ENCODE results near the gene C10orf90.

Gene C10orf90

GRCh38 chr10:126685756-126686155 lies 15.3 kb upstream of the C10orf90 start:
- Histone ChIP-seq H3K79me2 (ENCODE audit: control insufficient read depth, low read length) (no peaks in the 10 kb centered on the region), H4K20me1 (ENCODE audit: control insufficient read depth, insufficient read depth, low read depth, low read length) (no peaks in the 10 kb centered on the region), H3K4me3 (ENCODE audit: low read length) (no peak overlapping the region), H3K4me2 (ENCODE audit: low read length) (no peak overlapping the region), H3K27me3 (ENCODE audit: control insufficient read depth, low read length) (no peaks in the 10 kb centered on the region), H3K9me2 (replicated peaks; ENCODE audit: control insufficient read depth, low read length) (no peaks in the 10 kb centered on the region), H3K36me3 (ENCODE audit: control insufficient read depth, low read length) (no peaks in the 10 kb centered on the region), H3K4me1 (ENCODE audit: control insufficient read depth, low read length) (no peaks in the 10 kb centered on the region), H3K9me3 (ENCODE audit: control insufficient read depth, insufficient read depth, low read length) (no peaks in the 10 kb centered on the region), H3F3A (ENCODE audit: control insufficient read depth, insufficient read depth) (no peaks in the 10 kb centered on the region), H3K27ac (ENCODE audit: low read depth, low read length) (no peak overlapping the region)
- TF ChIP-seq CTCF (IDR thresholded peaks at IDR 0.05; ENCODE audit: low read depth, low read length, poor library complexity, severe bottlenecking) = no peak
- no peak for TF ChIP-seq EZH2phosphoT487 (IDR thresholded peaks at IDR 0.05; ENCODE audit: borderline replicate concordance, low read length)

DNA sequence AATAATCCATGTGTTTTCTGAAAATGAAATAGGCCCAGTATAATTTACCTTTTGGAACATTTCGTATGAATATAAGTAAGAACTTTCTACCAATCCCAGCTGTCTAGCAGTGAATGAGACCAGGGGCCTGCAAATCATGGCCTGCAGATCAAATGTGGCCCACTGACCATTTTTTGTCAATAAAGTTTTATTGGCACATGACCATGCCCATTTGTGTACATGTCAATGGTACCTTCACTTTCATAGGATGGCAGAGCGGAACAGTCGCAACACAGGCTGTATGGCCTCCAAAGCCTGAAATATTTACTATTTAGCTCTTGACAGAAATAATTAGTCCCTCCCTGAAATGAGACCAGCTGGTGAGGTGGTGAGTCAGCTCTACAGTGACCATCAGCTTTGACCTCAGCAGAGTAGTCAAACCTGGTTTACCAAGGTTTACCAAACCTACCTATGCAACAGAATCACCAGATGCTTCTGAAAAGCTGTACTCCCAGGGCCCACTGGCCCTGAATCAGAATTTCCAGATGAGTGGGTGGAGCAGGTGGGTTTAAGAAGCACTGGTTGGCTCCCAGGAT lies 13.8 kb upstream of the C10orf90 start:
- Histone ChIP-seq H3K36me3 (ENCODE audit: control insufficient read depth, low read length) (no peaks in the 10 kb centered on the region), H3K9me2 (replicated peaks; ENCODE audit: control insufficient read depth, low read length) (no peaks in the 10 kb centered on the region), H3K27me3 (ENCODE audit: control insufficient read depth, low read length) (no peaks in the 10 kb centered on the region), H4K20me1 (ENCODE audit: control insufficient read depth, insufficient read depth, low read depth, low read length) (no peaks in the 10 kb centered on the region), H3K27ac (ENCODE audit: low read depth, low read length) (no peak overlapping the region), H3K4me1 (ENCODE audit: control insufficient read depth, low read length) (no peaks in the 10 kb centered on the region), H3F3A (ENCODE audit: control insufficient read depth, insufficient read depth) (no peaks in the 10 kb centered on the region), H3K4me2 (ENCODE audit: low read length) (no peak overlapping the region), H3K79me2 (ENCODE audit: control insufficient read depth, low read length) (no peaks in the 10 kb centered on the region), H3K4me3 (ENCODE audit: low read length) (no peak overlapping the region), H3K9me3 (ENCODE audit: control insufficient read depth, insufficient read depth, low read length) (no peaks in the 10 kb centered on the region)
- TF ChIP-seq EZH2phosphoT487 (IDR thresholded peaks at IDR 0.05; ENCODE audit: borderline replicate concordance, low read length) (no peak), CTCF (IDR thresholded peaks at IDR 0.05; ENCODE audit: low read depth, low read length, poor library complexity, severe bottlenecking) (no peak)

DNA sequence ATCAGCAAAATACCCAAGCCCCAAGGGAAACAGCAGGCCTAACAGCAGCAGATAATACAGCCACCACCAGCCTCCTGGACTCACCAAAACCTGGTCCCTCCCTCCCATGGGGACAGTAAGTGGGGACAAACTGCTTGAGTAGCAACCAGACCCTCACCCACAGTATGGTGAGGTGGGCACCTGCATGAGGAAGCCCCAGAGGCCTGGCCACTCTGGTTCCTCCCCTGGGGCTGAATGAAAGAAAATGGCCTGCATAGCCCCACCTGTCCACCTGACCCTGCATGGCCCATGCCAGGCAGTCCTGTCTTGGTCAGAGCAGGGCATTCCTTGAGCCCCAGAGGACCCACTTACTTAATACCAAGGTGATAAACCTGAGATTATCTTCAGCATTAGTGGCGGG lies 13.0 kb upstream of the C10orf90 start:
- TF ChIP-seq CTCF (IDR thresholded peaks at IDR 0.05; ENCODE audit: low read depth, low read length, poor library complexity, severe bottlenecking) = no peak
- Histone ChIP-seq H3K4me3 (ENCODE audit: low read length) (no peak overlapping the region), H3K4me2 (ENCODE audit: low read length) (no peak overlapping the region), H3K79me2 (ENCODE audit: control insufficient read depth, low read length) (no peaks in the 10 kb centered on the region), H3K27ac (ENCODE audit: low read depth, low read length) (no peak overlapping the region), H3K9me3 (ENCODE audit: control insufficient read depth, insufficient read depth, low read length) (no peaks in the 10 kb centered on the region), H4K20me1 (ENCODE audit: control insufficient read depth, insufficient read depth, low read depth, low read length) (no peaks in the 10 kb centered on the region), H3K36me3 (ENCODE audit: control insufficient read depth, low read length) (no peaks in the 10 kb centered on the region), H3F3A (ENCODE audit: control insufficient read depth, insufficient read depth) (no peaks in the 10 kb centered on the region), H3K9me2 (replicated peaks; ENCODE audit: control insufficient read depth, low read length) (no peaks in the 10 kb centered on the region), H3K27me3 (ENCODE audit: control insufficient read depth, low read length) (no peaks in the 10 kb centered on the region), H3K4me1 (ENCODE audit: control insufficient read depth, low read length) (no peaks in the 10 kb centered on the region)

Data from DOHH2 (cell line).